Effector memory CD8-positive, alpha-beta T cell (primary cell): ENCODE results near the gene MYBPHL.

Experiments
- ATAC-seq: fragments of 150-1000 bp; cut with Tn5 transposase; replicated peaks from 2 replicates; pipeline ENCODE4 v1.10.0; 2021; ENCODE audit warnings: mild to moderate bottlenecking, moderate library complexity
- DNase-seq, 3 experiments: peaks; one replicate each; pipeline ENCODE4 v3.0.0; 2021
- H3K27ac Mint-ChIP-seq, 2 donors: one replicate each; pipeline ENCODE4 v1.8.0; 2022; ENCODE audit warnings: mild to moderate bottlenecking in 2 of 2, mixed read lengths in 2 of 2, moderate library complexity in 2 of 2
- H3K27me3 Mint-ChIP-seq, 2 donors: one replicate each; pipeline ENCODE4 v1.8.0; 2022; ENCODE audit warnings: mixed read lengths in 2 of 2
- H3K36me3 Mint-ChIP-seq: one replicate; pipeline ENCODE4 v1.8.0; 2022; ENCODE audit warnings: mild to moderate bottlenecking, moderate library complexity, mixed read lengths; ENCODE audit not compliant: insufficient read depth
- H3K4me1 Mint-ChIP-seq, 2 donors: one replicate each; pipeline ENCODE4 v1.8.0; 2022; ENCODE audit warnings: low read depth in 2 of 2, mixed read lengths in 2 of 2
- H3K4me3 Mint-ChIP-seq, 2 donors: one replicate each; pipeline ENCODE4 v1.8.0; 2022; ENCODE audit warnings: mild to moderate bottlenecking in 2 of 2, mixed read lengths in 2 of 2, moderate library complexity in 2 of 2
- H3K9me3 Mint-ChIP-seq, 2 donors: one replicate each; pipeline ENCODE4 v1.8.0; 2022; ENCODE audit warnings: mixed read lengths in 2 of 2
- total RNA-seq, 9 experiments: gene quantifications; one replicate each; lab custom pipeline; 2026; lab: John Stamatoyannopoulos, UW

MYBPHL gene, protein sequence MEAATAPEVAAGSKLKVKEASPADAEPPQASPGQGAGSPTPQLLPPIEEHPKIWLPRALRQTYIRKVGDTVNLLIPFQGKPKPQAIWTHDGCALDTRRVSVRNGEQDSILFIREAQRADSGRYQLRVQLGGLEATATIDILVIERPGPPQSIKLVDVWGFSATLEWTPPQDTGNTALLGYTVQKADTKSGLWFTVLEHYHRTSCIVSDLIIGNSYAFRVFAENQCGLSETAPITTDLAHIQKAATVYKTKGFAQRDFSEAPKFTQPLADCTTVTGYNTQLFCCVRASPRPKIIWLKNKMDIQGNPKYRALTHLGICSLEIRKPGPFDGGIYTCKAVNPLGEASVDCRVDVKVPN
- 0 to 0.03 (median 0) reads per million in 9 experiments for total RNA-seq

DNA sequence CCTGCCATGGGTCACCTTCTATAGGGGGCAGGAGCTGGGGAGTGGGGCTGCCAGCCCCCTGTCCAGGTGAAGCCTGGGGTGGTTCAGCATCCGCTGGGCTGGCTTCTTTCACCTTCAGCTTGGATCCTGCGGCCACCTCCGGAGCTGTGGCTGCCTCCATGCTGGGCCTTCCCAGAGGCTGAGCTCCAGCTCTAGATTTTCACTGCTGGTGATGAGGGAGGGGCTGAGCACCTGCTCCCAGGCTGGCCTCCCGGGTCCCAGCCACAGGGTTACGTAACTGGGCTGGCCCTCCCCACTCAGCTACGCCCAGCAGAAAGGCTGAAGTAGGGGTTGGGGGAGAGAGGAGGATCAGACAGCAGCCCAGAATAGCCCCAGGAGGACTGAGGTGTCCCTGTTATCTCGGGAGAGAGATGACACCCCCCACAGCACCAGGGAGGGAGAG lies at the start of gene MYBPHL:
MYBPHL (minus strand) TSS at position 180 of the 442 bp plus-strand sequence; CDS start at position 160, 20 bp downstream.
- ATAC-seq = no peak
- peaks cover 7 to 35% of the 10 kb centered on the region in 2 donors for H3K27me3 Mint-ChIP-seq
- H3K27ac Mint-ChIP-seq = no peak within 1 kb of the TSS
- no peaks in the 10 kb centered on the region for H3K4me1 Mint-ChIP-seq
- no peaks in the 10 kb centered on the region for H3K9me3 Mint-ChIP-seq
- H3K36me3 Mint-ChIP-seq = no peaks in the 10 kb centered on the region
- H3K4me3 Mint-ChIP-seq = no peak within 1 kb of the TSS
- no peak for DNase-seq

DNA sequence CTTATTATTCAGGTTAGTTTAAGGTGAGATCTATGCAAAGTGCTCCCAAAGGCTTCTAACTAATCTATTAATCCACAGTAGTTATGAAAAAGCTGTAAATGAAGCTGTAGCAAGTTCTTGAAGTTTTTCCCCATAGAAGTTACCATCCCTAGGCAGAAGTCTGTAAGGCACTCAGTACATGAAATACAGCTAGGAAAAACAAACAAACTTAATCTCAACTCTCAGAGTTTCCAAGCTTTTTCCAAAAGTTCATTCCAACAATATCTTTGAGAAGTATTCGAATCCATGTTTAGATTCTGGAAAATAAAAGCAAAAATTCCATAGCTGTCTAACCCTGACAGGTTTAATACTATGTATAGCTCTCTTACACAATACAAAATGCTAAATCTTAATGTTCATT lies 49.7 kb upstream of the MYBPHL start:
- ATAC-seq (no peak), DNase-seq (no peak)
- Mint-ChIP-seq H3K9me3 (no peaks in the 10 kb centered on the region), H3K27ac (no peak overlapping the region), H3K4me3 (no peak overlapping the region), H3K4me1 (no peaks in the 10 kb centered on the region), H3K36me3 (no peaks in the 10 kb centered on the region), H3K27me3 (peaks cover 6 to 13% of the 10 kb centered on the region in 2 donors)

DNA sequence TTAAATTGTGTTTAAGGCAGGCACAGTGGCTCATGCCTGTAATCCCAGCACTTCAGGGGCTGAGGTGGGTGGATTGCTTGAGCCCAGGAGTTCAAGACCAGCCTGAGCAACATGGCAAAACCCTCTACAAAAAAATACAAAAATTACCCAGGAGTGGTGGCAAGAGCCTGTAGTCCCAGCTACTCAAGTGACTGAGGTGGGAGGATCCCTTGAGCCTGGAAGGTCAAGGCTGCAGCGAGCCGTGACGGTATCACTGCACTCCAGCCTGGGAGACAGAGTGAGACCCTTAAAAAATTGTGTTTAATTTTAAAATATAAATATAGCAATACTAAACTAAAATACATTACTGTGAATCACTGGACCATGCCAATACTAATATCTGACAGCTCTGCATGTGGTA lies 48.1 kb upstream of the MYBPHL start:
- no peak overlapping the region for H3K4me3 Mint-ChIP-seq
- peaks cover 6 to 18% of the 10 kb centered on the region in 2 donors for H3K27me3 Mint-ChIP-seq
- H3K27ac Mint-ChIP-seq = no peak overlapping the region

DNA sequence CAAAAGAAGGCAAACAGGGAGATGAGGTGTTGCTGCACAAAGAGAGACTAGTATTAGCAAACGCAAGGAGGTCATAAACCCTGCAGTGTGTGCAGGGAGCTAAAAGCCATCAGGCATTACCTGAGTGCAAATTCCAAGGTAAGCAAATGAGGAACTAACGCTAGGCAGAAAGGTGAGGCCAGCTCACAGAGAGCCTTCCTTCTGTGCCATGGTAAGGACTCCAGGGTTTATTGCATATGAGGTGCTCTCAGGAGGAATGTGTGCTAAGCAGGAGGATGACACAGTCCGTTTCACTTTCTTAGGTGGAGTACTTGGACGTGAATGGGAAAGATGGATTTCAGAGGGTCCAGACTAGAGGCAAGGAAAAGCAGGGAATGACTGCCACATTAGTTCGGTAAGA lies 44.6 kb upstream of the MYBPHL start:
- ATAC-seq = no peak

More for the DNA sequence above, 48.1 kb upstream of the MYBPHL start:
- no peak for ATAC-seq
- H3K9me3 Mint-ChIP-seq = no peaks in the 10 kb centered on the region
- DNase-seq = no peak
- H3K4me1 Mint-ChIP-seq = no peaks in the 10 kb centered on the region
- H3K36me3 Mint-ChIP-seq = no peaks in the 10 kb centered on the region

DNA sequence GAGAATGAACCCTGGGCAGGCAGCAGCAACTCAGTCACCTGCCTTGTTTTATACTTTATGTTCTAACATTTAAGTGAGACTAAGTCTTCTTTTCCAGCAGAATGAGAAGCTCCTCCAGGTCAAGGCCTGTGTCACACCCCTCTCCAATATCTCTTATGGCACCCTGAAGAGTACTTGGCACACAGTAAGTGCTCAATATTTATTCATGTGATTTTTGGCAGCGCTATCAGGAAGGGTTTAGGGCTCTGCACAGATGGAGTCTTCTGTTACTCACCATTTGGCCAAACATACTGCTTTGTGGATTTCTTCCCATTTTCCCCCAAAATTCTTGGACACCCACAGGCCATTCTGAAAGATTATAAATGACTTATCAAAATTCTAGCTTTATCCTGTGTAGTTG lies 43.8 kb upstream of the MYBPHL start:
- Mint-ChIP-seq H3K27me3 (peaks cover 6 to 29% of the 10 kb centered on the region in 2 donors), H3K27ac (no peak overlapping the region), H3K4me1 (no peaks in the 10 kb centered on the region), H3K36me3 (no peaks in the 10 kb centered on the region), H3K9me3 (no peaks in the 10 kb centered on the region), H3K4me3 (no peak overlapping the region)
- ATAC-seq (no peak), DNase-seq (no peak)

More for the DNA sequence above, 44.6 kb upstream of the MYBPHL start:
- Mint-ChIP-seq H3K4me1 (no peaks in the 10 kb centered on the region), H3K27ac (no peak overlapping the region), H3K36me3 (no peaks in the 10 kb centered on the region), H3K9me3 (no peaks in the 10 kb centered on the region), H3K27me3 (peaks cover 6 to 27% of the 10 kb centered on the region in 2 donors), H3K4me3 (no peak overlapping the region)
- DNase-seq = no peak

DNA sequence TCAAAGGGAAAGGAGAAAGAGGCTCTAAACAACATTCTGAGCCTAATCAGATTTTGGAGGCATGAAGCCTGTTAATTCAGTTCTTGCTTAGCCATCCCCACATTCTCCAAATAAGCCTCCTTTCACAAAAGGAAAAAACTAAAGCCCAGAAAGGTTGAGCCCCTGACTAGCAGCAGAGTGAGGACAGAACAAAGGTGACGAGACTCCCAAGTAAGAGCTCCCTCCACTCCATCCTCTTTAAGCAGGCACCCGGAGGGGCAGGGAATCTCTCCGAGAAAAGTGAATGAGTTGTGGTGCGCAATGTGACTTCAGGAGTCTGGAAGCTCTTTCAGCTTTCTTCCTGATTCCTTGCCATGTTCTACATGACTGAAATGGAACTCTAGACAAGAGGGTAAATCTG lies 43.4 kb upstream of the MYBPHL start:
- Mint-ChIP-seq H3K36me3 (no peaks in the 10 kb centered on the region), H3K4me1 (no peaks in the 10 kb centered on the region), H3K27ac (no peak overlapping the region), H3K27me3 (peaks cover 6 to 29% of the 10 kb centered on the region in 2 donors), H3K4me3 (no peak overlapping the region), H3K9me3 (no peaks in the 10 kb centered on the region)
- no peak for DNase-seq
- no peak for ATAC-seq

DNA sequence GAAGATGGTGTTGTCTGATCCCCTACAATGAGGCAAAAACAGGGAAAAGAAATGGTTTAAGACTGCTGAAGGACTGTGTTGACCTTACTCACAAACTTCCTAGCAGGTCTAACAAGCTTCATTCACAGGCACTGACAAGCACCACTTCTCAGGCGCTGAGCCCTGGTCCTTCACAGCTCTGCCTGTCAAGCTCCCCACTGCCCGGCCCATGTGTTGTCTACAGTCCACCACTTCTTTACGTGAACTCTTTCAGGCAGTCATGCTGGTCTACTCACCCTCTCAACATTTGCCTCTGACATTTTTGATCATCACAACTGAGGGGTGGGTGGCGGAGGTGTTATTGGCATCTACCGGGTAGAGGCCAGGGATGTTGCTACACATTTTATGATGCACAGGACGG lies 40.7 kb upstream of the MYBPHL start:
- Mint-ChIP-seq H3K27ac (no peak overlapping the region), H3K27me3 (peaks cover 9 to 38% of the 10 kb centered on the region in 2 donors), H3K4me1 (no peaks in the 10 kb centered on the region), H3K36me3 (no peaks in the 10 kb centered on the region), H3K4me3 (no peak overlapping the region), H3K9me3 (no peaks in the 10 kb centered on the region)
- DNase-seq = no peak
- ATAC-seq = no peak

DNA sequence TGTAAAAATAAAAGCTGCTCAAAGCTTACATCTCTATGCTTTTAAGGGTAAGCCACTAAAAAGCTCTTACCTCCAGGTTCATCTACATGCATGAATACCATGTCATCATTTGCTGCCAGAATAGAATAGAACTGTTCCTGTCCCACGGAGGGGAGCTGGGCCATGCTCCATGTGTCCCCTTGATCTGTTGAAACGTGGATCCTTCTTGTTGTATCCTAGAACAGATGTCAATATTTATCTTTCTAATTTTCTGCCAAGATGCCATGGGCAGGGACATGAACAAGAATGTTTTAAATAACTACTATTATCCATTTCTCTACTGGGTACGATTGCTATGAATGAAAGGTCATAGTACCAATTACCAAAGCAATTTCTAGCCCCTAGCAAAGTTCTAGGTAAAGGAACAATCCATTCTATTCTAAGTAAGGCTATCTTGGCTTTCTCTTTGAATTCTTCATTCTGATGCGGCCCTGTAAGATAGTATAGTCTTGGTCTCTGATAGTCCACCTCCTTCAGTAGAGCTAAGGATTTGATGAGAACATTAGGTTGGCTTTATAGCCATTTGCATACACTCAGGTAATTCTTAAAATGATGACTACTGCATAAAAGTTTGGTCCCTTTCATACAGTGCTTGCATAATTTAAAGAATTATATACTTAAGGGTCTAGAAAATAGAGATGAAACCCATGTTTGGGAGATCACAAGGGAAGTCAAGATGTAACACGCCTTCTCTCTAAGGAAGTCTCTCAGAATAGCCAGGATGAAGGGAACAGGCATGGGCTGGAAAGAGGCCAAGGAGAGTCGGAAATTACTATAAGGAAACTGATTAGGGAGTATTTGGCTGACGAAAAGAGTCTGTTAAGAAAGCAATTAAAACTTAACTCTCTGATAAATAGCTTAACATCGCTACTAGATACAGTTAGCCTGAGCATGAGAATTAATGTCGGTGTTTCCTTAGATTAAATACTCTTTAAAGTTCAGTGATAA lies 35.4 kb upstream of the MYBPHL start:
- H3K36me3 Mint-ChIP-seq = no peaks in the 10 kb centered on the region
- H3K27me3 Mint-ChIP-seq = peaks cover 9 to 25% of the 10 kb centered on the region in 2 donors
- ATAC-seq = no peak
- H3K4me3 Mint-ChIP-seq = no peak overlapping the region
- H3K4me1 Mint-ChIP-seq = no peaks in the 10 kb centered on the region
- H3K9me3 Mint-ChIP-seq = no peaks in the 10 kb centered on the region
- DNase-seq = no peak
- H3K27ac Mint-ChIP-seq = no peak overlapping the region

DNA sequence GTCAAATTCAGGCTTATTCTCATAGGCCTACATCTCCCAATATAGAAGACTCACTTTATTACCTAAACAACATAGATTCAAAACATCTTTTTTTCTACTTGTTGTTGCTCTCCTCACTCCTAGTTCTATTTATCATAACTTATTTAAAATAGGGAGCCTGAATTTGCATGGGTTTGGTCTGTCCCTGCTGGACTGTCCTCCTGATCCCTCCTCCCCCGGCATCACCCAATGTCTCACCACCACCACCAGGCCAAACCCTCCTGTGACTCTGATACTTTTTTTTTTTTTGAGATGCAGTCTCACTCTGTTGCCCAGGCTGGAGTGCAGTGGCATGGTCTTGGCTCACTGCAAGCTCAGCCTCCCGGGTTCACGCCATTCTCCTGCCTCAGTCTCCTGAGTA lies 31.8 kb upstream of the MYBPHL start:
- ATAC-seq = no peak
- no peaks in the 10 kb centered on the region for H3K9me3 Mint-ChIP-seq
- peaks cover 0 to 4% of the 10 kb centered on the region in 2 donors for H3K27me3 Mint-ChIP-seq

DNA sequence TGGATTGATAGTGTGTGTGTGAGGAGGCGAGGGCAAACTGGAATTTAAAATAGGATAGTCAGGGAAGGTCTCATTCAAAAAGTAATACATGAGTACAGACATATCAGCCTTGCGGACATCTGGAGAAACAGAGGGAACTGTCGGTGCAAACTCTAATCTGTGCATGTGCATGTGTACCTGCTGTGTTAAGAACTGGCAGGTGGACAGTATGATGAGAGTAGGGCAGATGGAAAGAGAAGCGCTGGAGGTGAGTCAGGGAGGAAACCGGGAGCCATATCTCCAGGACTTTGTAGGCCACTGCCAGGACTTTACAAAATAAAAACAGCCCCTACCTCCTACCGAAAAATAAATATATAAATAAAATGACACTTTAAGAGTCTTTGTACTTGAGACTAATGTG lies 31.3 kb upstream of the MYBPHL start:
- Mint-ChIP-seq H3K27ac (no peak overlapping the region), H3K27me3 (no peaks in the 10 kb centered on the region), H3K4me3 (no peak overlapping the region), H3K4me1 (no peaks in the 10 kb centered on the region), H3K36me3 (no peaks in the 10 kb centered on the region), H3K9me3 (no peaks in the 10 kb centered on the region)
- ATAC-seq (no peak), DNase-seq (no peak)

More for the DNA sequence above, 31.8 kb upstream of the MYBPHL start:
- Mint-ChIP-seq H3K36me3 (no peaks in the 10 kb centered on the region), H3K27ac (no peak overlapping the region), H3K4me1 (no peaks in the 10 kb centered on the region), H3K4me3 (no peak overlapping the region)
- DNase-seq = no peak

DNA sequence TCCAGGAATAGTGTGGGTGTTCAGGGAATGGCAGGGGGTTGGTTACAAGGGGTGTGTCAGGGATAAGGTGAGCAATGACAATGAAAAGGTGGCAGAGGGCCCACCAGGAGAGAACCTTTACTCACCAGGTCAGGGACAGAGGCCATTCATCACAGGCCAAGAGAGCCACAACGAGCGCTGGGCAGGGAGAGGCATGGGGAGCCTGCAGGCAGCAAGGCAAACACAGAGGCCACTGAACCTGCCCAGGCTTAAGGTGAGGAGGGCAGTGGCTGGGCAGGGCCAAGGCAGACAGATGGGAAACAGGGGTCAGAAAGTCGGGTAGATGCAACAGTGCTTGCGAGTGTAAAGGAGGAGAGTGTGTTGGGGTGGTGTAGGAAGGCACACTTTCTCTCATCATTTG lies 28.3 kb upstream of the MYBPHL start:
- Mint-ChIP-seq H3K27ac (no peak overlapping the region), H3K36me3 (no peaks in the 10 kb centered on the region), H3K4me1 (no peaks in the 10 kb centered on the region), H3K4me3 (no peak overlapping the region), H3K27me3 (no peaks in the 10 kb centered on the region), H3K9me3 (peaks cover 0 to 3% of the 10 kb centered on the region in 2 donors)
- DNase-seq (no peak), ATAC-seq (no peak)

DNA sequence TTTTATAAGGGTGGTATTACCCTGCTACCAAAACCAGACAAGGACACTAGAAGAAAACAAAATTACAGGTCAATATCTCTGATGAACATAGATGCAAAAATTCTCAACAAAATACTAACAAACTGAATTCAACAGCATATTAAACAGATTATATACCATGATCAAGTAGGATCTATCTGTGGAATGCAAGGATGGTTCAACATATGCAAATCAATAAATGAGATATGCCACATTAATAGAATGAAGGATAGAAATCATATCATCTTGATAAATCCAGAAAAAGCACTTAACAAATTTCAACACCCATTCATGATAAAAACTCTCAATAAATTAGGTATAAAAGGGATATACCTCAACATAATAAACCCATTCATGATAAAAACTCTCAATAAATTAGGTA lies 24.3 kb upstream of the MYBPHL start:
- peaks cover 0 to 6% of the 10 kb centered on the region in 2 donors for H3K9me3 Mint-ChIP-seq
- no peak overlapping the region for H3K27ac Mint-ChIP-seq
- H3K36me3 Mint-ChIP-seq = no peaks in the 10 kb centered on the region
- DNase-seq (no peak), ATAC-seq (no peak)
- H3K27me3 Mint-ChIP-seq = peaks cover 7 to 9% of the 10 kb centered on the region in 2 donors
- no peak overlapping the region for H3K4me3 Mint-ChIP-seq
- H3K4me1 Mint-ChIP-seq = no peaks in the 10 kb centered on the region

DNA sequence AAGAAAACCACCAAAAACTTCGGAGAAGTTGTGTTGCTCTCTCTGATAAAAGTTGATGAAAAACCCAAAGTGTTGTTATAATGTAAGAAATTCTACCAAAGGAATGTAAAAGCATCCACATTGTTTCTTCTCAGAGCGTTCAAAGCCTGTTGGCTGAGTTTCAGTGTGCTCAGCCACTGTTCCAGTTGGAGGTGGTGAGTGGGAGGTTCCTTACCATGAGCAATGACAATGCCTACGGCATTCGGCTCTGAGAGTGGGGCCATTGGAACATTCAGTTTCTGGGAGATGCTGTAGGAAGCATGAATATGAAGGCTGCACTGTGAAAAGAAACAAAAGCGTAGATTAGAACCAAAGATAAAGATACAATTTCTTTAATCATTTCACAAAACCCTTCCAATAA lies 20.5 kb upstream of the MYBPHL start:
- peaks cover 0 to 6% of the 10 kb centered on the region in 2 donors for H3K9me3 Mint-ChIP-seq
- H3K27me3 Mint-ChIP-seq = peaks cover 7 to 9% of the 10 kb centered on the region in 2 donors
- peaks cover 4% of the 10 kb centered on the region for H3K36me3 Mint-ChIP-seq
- ATAC-seq (no peak), DNase-seq (no peak)
- no peaks in the 10 kb centered on the region for H3K4me1 Mint-ChIP-seq
- H3K27ac Mint-ChIP-seq = no peak overlapping the region
- no peak overlapping the region for H3K4me3 Mint-ChIP-seq
